H1 (cell line): Measurements from ENCODE around the gene E2F1. TPM values are rescaled to one million over a fixed set of nuclear protein-coding genes. Genes with fewer than 3 reads are reported as not detected.

Source experiments
- CREB1 ChIP-seq: IDR thresholded peaks from 2 replicates; pipeline ENCODE4 v1.6.1; 2012; ENCODE audit warnings: inconsistent platforms
- CTCF ChIP-seq, 3 experiments: IDR thresholded peaks; 1 replicate in 2 of 3; 2 replicates in 1 of 3; pipeline versions ENCODE4 v1.5.1 to v1.6.1; 2011; ENCODE audit warnings: low read length in 3 of 3, mild to moderate bottlenecking in 3 of 3, inconsistent platforms in 2 of 3, low read depth in 1 of 3, moderate library complexity in 1 of 3; ENCODE audit not compliant: insufficient read depth in 1 of 3; ENCODE audit errors: control extremely low read depth in 1 of 3
- E2F6 ChIP-seq: IDR thresholded peaks from 2 replicates; pipeline ENCODE4 v1.6.1; 2012; ENCODE audit warnings: inconsistent platforms
- EP300 ChIP-seq, 2 experiments: IDR thresholded peaks; 1 replicate in 1 of 2; 2 replicates in 1 of 2; pipeline ENCODE4 v1.6.1; 2011 to 2012; ENCODE audit warnings: low read depth in 2 of 2, low read length in 2 of 2, mild to moderate bottlenecking in 2 of 2, borderline replicate concordance in 1 of 2, inconsistent platforms in 1 of 2, moderate library complexity in 1 of 2
- HDAC2 ChIP-seq, 2 experiments: fragments of 300-600 bp in 1 of 2; sonication (generic) in 1 of 2; IDR thresholded peaks; 2 replicates each; pipeline ENCODE4 v1.6.1; 2011 to 2012; ENCODE audit warnings: low read depth in 2 of 2, low read length in 2 of 2, mild to moderate bottlenecking in 2 of 2, moderate library complexity in 2 of 2, borderline replicate concordance in 1 of 2, inconsistent platforms in 1 of 2
- HDAC6 ChIP-seq: IDR thresholded peaks from one replicate; pipeline ENCODE4 v1.7.1; 2012; ENCODE audit warnings: low read depth, mild to moderate bottlenecking, inconsistent platforms, low read length, moderate library complexity
- KDM4A ChIP-seq: IDR thresholded peaks from one replicate; pipeline ENCODE4 v1.7.1; 2012; ENCODE audit warnings: low read depth, mild to moderate bottlenecking, moderate library complexity, low read length, inconsistent platforms; ENCODE audit not compliant: severe bottlenecking
- MAFK ChIP-seq: IDR thresholded peaks from 2 replicates; pipeline ENCODE4 v1.6.1; 2012; ENCODE audit warnings: low read depth, mild to moderate bottlenecking, improper control_type of control experiment, low read length
- MAX ChIP-seq: IDR thresholded peaks from 2 replicates; pipeline ENCODE4 v1.6.1; 2012; ENCODE audit warnings: inconsistent platforms
- NANOG ChIP-seq: IDR thresholded peaks from 2 replicates; pipeline ENCODE4 v1.6.1; 2011; ENCODE audit warnings: low read length, low read depth, mild to moderate bottlenecking, inconsistent platforms; ENCODE audit not compliant: insufficient read depth, poor library complexity, severe bottlenecking
- POU5F1 ChIP-seq: IDR thresholded peaks from 2 replicates; pipeline ENCODE4 v1.6.1; 2011; ENCODE audit warnings: low read depth, mild to moderate bottlenecking, low read length, moderate library complexity
- RBBP5 ChIP-seq: IDR thresholded peaks from 2 replicates; pipeline ENCODE4 v1.7.1; 2012; ENCODE audit warnings: low read depth, mild to moderate bottlenecking, inconsistent platforms, low read length, moderate library complexity, borderline replicate concordance
- RXRA ChIP-seq: IDR thresholded peaks from 2 replicates; pipeline ENCODE4 v1.6.1; 2011; ENCODE audit warnings: low read depth, mild to moderate bottlenecking, low read length, moderate library complexity; ENCODE audit not compliant: insufficient read depth
- SP1 ChIP-seq: IDR thresholded peaks from 2 replicates; pipeline ENCODE4 v1.6.1; 2011; ENCODE audit warnings: low read depth, low read length
- TAF1 ChIP-seq: IDR thresholded peaks from 2 replicates; pipeline ENCODE4 v1.6.1; 2011; ENCODE audit warnings: mild to moderate bottlenecking, low read depth, low read length
- TBP ChIP-seq: IDR thresholded peaks from 2 replicates; pipeline ENCODE4 v1.6.1; 2011; ENCODE audit warnings: low read depth, low read length, improper control_type of control experiment
- TEAD4 ChIP-seq: IDR thresholded peaks from 2 replicates; pipeline ENCODE4 v1.6.1; 2012; ENCODE audit warnings: low read depth, low read length, inconsistent platforms, mixed read lengths
- USF2 ChIP-seq: IDR thresholded peaks from 2 replicates; pipeline ENCODE4 v1.6.1; 2011; ENCODE audit warnings: low read length, improper control_type of control experiment
- polyA plus RNA-seq, 7 experiments: library from polyadenylated mRNA; depleted of rRNA in 3 of 7; stranded (reverse) in 5 of 7; unstranded in 2 of 7; fragments of >200 nt in 5 of 7; fragments of 200-250 nt in 2 of 7; gene quantifications; 1 replicate in 5 of 7; 2 replicates in 1 of 7; 4 replicates in 1 of 7; pipeline versions ENCODE4 v1.2.1 to v1.2.3, GENCODE V29; 2011 to 2013; ENCODE audit warnings: missing spikeins in 2 of 7, mixed read lengths in 2 of 7
- total RNA-seq: library from RNA; stranded (reverse); fragmentation: NEBNext Ultra II Directional; extraction: Animal tissue kit (Norgen Biotek cat#: 25700); gene quantifications from 2 replicates; pipeline ENCODE4 v1.2.1, GENCODE V29; 2021

E2F1 gene
- total and polyA plus RNA-seq, 2 of the 8 experiments (the other 6 are each of a cell fraction or from before 2014, with no cell fraction given) = 33.4 to 35.8 TPM

GRCh38 chr20:33663161-33664084 lies 22.8 kb downstream of the E2F1 start (continued):
- TF ChIP-seq EP300 (IDR thresholded peaks at IDR 0.05; ENCODE audit: borderline replicate concordance in 1 of 2, low read depth in 2 of 2, low read length in 2 of 2) (0 out of 3 replicates have a peak, but pooled peaks of 1 of the 2 experiments have one; percentile 7), HDAC2 (IDR thresholded peaks at IDR 0.05; ENCODE audit: borderline replicate concordance in 1 of 2, low read depth in 2 of 2, low read length in 2 of 2) (no peak; a peak in 1 of 4 replicates), NANOG (no peak), RBBP5 (0 out of 2 replicates have a peak, but pooled peaks have one; percentile 35), MAFK (no peak), TAF1 (peak; percentile 70), E2F6 (no peak), CREB1 (no peak), USF2 (no peak), TEAD4 (no peak), KDM4A (peak; percentile 72), MAX (0 out of 2 replicates have a peak, but pooled peaks have one; percentile 18), HDAC6 (no peak), RXRA (no peak), CTCF (IDR thresholded peaks at IDR 0.05; ENCODE audit: control extremely low read depth in 1 of 3, insufficient read depth in 1 of 3, low read depth in 1 of 3, low read length in 3 of 3) (no peak), POU5F1 (no peak), TBP (peak; percentile 42; the same call in 1 of the 2 replicates), SP1 (no peak)
